ENCODE results near the gene PELI2. TPM values are rescaled to one million over a fixed set of nuclear protein-coding genes. Genes with fewer than 3 reads are reported as not detected.

Gene PELI2
- total and polyA plus RNA-seq, 11 donors, result 0.80 to 5.2 (median 3.3) TPM

- no peak for TF ChIP-seq POLR2A (IDR thresholded peaks at IDR 0.05)
- TF ChIP-seq, protein P1, sequence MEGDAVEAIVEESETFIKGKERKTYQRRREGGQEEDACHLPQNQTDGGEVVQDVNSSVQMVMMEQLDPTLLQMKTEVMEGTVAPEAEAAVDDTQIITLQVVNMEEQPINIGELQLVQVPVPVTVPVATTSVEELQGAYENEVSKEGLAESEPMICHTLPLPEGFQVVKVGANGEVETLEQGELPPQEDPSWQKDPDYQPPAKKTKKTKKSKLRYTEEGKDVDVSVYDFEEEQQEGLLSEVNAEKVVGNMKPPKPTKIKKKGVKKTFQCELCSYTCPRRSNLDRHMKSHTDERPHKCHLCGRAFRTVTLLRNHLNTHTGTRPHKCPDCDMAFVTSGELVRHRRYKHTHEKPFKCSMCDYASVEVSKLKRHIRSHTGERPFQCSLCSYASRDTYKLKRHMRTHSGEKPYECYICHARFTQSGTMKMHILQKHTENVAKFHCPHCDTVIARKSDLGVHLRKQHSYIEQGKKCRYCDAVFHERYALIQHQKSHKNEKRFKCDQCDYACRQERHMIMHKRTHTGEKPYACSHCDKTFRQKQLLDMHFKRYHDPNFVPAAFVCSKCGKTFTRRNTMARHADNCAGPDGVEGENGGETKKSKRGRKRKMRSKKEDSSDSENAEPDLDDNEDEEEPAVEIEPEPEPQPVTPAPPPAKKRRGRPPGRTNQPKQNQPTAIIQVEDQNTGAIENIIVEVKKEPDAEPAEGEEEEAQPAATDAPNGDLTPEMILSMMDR (IDR thresholded peaks at IDR 0.05), result no peak
- DNase-seq (no peak), ATAC-seq (no peak)
- H3K9me3 ChIP-seq, result no peaks in the 10 kb centered on the region
- 79 to 82% (median 80%) methylated on average over 2 of the region's 2 CpGs for WGBS, 4 donors
- H3K4me1 ChIP-seq, result peaks cover 0 to 12% (median 4%) of the 10 kb centered on the region in 12 donors
- intact Hi-C loops (cut with DNase I), result no loop called here
- H3K4me3 ChIP-seq, result no peak overlapping the region
- H3K27me3 ChIP-seq, result no peaks in the 10 kb centered on the region
- H3K27ac ChIP-seq, result no peak overlapping the region
- no peaks in the 10 kb centered on the region for H3K36me3 ChIP-seq
Measured at GRCh38 chr14:56210571-56210970, 92.4 kb downstream of the PELI2 start.

GRCh38 chr14:56211084-56211483 is 92.9 kb downstream of the PELI2 start:
- ATAC-seq, result no peak
- WGBS, 4 donors, result 82 to 94% (median 91%) methylated on average over 3 of the region's 3 CpGs

DNA sequence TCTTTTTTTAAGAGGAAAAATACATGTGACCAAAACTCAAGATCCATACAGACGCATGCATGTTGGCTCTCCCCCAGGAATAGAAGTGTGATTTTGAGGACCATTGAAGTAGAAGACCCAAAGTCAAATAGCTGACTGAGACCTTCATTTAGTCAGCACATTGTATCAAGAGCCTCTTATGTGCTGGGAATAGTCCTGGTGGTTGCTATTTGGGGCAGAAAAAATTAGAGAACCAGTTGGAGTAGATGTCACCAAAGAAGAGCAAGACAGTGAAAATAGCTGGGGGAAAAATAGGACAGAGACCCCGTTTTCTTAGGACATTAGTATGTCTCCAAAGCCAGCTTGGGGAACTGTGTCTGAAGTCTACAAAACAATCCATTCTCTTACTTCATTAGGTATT is 93.6 kb downstream of the PELI2 start:
- no peaks in the 10 kb centered on the region for H3K36me3 ChIP-seq
- no peak overlapping the region for H3K27ac ChIP-seq
- H3K27me3 ChIP-seq, result no peaks in the 10 kb centered on the region
- H3K4me1 ChIP-seq, result peaks cover 0 to 22% (median 11%) of the 10 kb centered on the region in 12 donors
- no peak overlapping the region for H3K4me3 ChIP-seq
- no peak for ATAC-seq
- H3K9me3 ChIP-seq, result no peaks in the 10 kb centered on the region
- TF ChIP-seq, protein P1 (IDR thresholded peaks at IDR 0.05), result no peak
- no peak for TF ChIP-seq POLR2A (IDR thresholded peaks at IDR 0.05)
- intact Hi-C loops (cut with DNase I), result no loop called here
- no peak for DNase-seq
- WGBS, 4 donors, result 69 to 80% (median 74%) methylated on average over 2 of the region's 2 CpGs

More at GRCh38 chr14:56211084-56211483, 92.9 kb downstream of the PELI2 start:
- Histone ChIP-seq H3K9me3 (no peaks in the 10 kb centered on the region), H3K27me3 (no peaks in the 10 kb centered on the region), H3K27ac (no peak overlapping the region), H3K36me3 (no peaks in the 10 kb centered on the region), H3K4me1 (peaks cover 0 to 15% (median 7%) of the 10 kb centered on the region in 12 donors), H3K4me3 (no peak overlapping the region)
- TF ChIP-seq, protein P1 (IDR thresholded peaks at IDR 0.05), result no peak
- no peak for TF ChIP-seq POLR2A (IDR thresholded peaks at IDR 0.05)
- intact Hi-C loops (cut with DNase I), result no loop called here
- DNase-seq, result no peak

- H3K4me1 ChIP-seq, result peaks cover 0 to 29% (median 16%) of the 10 kb centered on the region in 12 donors
- TF ChIP-seq, protein P1 (IDR thresholded peaks at IDR 0.05), result no peak
- TF ChIP-seq POLR2A (IDR thresholded peaks at IDR 0.05), result no peak
- H3K27me3 ChIP-seq, result no peaks in the 10 kb centered on the region
- no peaks in the 10 kb centered on the region for H3K36me3 ChIP-seq
- H3K9me3 ChIP-seq, result no peaks in the 10 kb centered on the region
- ATAC-seq (no peak), DNase-seq (no peak)
- intact Hi-C loops (cut with DNase I), result no loop called here
- H3K27ac ChIP-seq, result no peak overlapping the region
- 44 to 61% (median 56%) methylated on average over 2 of the region's 2 CpGs for WGBS, 4 donors
- no peak overlapping the region for H3K4me3 ChIP-seq
Measured at GRCh38 chr14:56212521-56212920, 94.3 kb downstream of the PELI2 start.
